Left ventricle myocardium inferior (tissue), 1 donor: ENCODE measurements around the gene MPG. TPM values are rescaled to one million over a fixed set of nuclear protein-coding genes. Genes with fewer than 3 reads are reported as not detected.

Experiments used
- DNase-seq: peaks from one replicate; pipeline ENCODE4 v3.0.0-alpha.2; 2020
- H3K27ac ChIP-seq: fragments of 200-600 bp; replicated peaks from 2 replicates; pipeline ENCODE4 v1.8.0; 2021
- H3K27me3 ChIP-seq: fragments of 200-600 bp; 2 replicates; pipeline ENCODE4 v1.8.0; 2021; ENCODE audit warnings: low read depth
- H3K36me3 ChIP-seq: fragments of 200-600 bp; 2 replicates; pipeline ENCODE4 v1.8.0; 2021
- H3K4me1 ChIP-seq: fragments of 200-600 bp; 2 replicates; pipeline ENCODE4 v1.8.0; 2021
- H3K4me3 ChIP-seq: fragments of 200-600 bp; 2 replicates; pipeline ENCODE4 v1.8.0; 2021; ENCODE audit warnings: mild to moderate bottlenecking, moderate library complexity
- H3K9me3 ChIP-seq: fragments of 200-600 bp; replicated peaks from 2 replicates; pipeline ENCODE4 v1.8.0; 2021
- CTCF ChIP-seq: fragments of 200-600 bp; IDR thresholded peaks from 2 replicates; pipeline ENCODE4 v1.8.0; 2021; ENCODE audit warnings: antibody characterized with exemption, mild to moderate bottlenecking, borderline replicate concordance
- intact Hi-C: fragments of 100-400 bp; cut with micrococcal nuclease; formaldehyde crosslinking; loops from one replicate; pipeline ENCODE4 v1.11.0; 2022
- total RNA-seq: library from RNA; stranded (reverse); fragmentation: NEBNext Ultra II Directional; extraction: Animal tissue kit (Norgen Biotek cat#: 25700); gene quantifications from one replicate; pipeline ENCODE4 v1.2.1, GENCODE V29; 2021
- donor health status: DM: no; HTN: yes; CAD: no; lungs with severe emphysema.

Gene MPG
- total RNA-seq, 1 donor from 2014 or later = 44.5 TPM

- H3K4me1 ChIP-seq = no peaks in the 10 kb centered on the region
- intact Hi-C loops = no loop called here
- H3K27me3 ChIP-seq = no peaks in the 10 kb centered on the region
- H3K36me3 ChIP-seq = peaks cover 7% of the 10 kb centered on the region
- DNase-seq = no peak
- H3K4me3 ChIP-seq = no peak overlapping the region
- H3K27ac ChIP-seq = no peak overlapping the region
- no peak for TF ChIP-seq CTCF
- no peaks in the 10 kb centered on the region for H3K9me3 ChIP-seq
These were observed 47.0 kb downstream of the MPG start for GRCh38 chr16:125011-125410.

- TF ChIP-seq CTCF = no peak
- Histone ChIP-seq H3K27ac (no peak overlapping the region), H3K4me1 (no peaks in the 10 kb centered on the region), H3K4me3 (no peak overlapping the region), H3K27me3 (no peaks in the 10 kb centered on the region), H3K9me3 (no peaks in the 10 kb centered on the region), H3K36me3 (no peaks in the 10 kb centered on the region)
- no peak for DNase-seq
- intact Hi-C loops = no loop called here
These were observed 51.0 kb downstream of the MPG start for GRCh38 chr16:129075-129474.

- DNase-seq = no peak
- Histone ChIP-seq H3K9me3 (no peaks in the 10 kb centered on the region), H3K36me3 (no peaks in the 10 kb centered on the region), H3K4me3 (no peak overlapping the region), H3K4me1 (no peaks in the 10 kb centered on the region), H3K27ac (no peak overlapping the region), H3K27me3 (no peaks in the 10 kb centered on the region)
- TF ChIP-seq CTCF = no peak
- intact Hi-C loops = no loop called here
These were observed 52.6 kb downstream of the MPG start for GRCh38 chr16:130533-131173.

GRCh38 chr16:132120-132519 lies 54.1 kb downstream of the MPG start:
- Histone ChIP-seq H3K27ac (no peak overlapping the region), H3K36me3 (no peaks in the 10 kb centered on the region), H3K27me3 (no peaks in the 10 kb centered on the region), H3K4me3 (no peak overlapping the region), H3K4me1 (peaks cover 3% of the 10 kb centered on the region), H3K9me3 (no peaks in the 10 kb centered on the region)
- intact Hi-C loops = no loop called here
- TF ChIP-seq CTCF = no peak
- no peak for DNase-seq

GRCh38 chr16:133716-134115 lies 55.7 kb downstream of the MPG start:
- Histone ChIP-seq H3K27me3 (no peaks in the 10 kb centered on the region), H3K4me1 (peaks cover 14% of the 10 kb centered on the region), H3K27ac (no peak overlapping the region), H3K36me3 (no peaks in the 10 kb centered on the region), H3K9me3 (no peaks in the 10 kb centered on the region), H3K4me3 (no peak overlapping the region)
- TF ChIP-seq CTCF = no peak
- no peak for DNase-seq
- intact Hi-C loops = no loop called here

Other genes starting within 250 kb of the MPG start
- gene POLR3K, start 24.6 kb upstream of the MPG start, total RNA-seq = 11.7 TPM
- 71.2 TPM for gene SNRNP25, start 24.4 kb upstream of the MPG start, total RNA-seq
- gene RHBDF1, start 5.6 kb upstream of the MPG start, total RNA-seq = 24.4 TPM
- gene NPRL3, start 60.4 kb downstream of the MPG start, total RNA-seq = 18.4 TPM
- not detected for gene HBZ, start 74.4 kb downstream of the MPG start, total RNA-seq
- not detected for gene HBM, start 87.8 kb downstream of the MPG start, total RNA-seq
- gene HBA2, start 94.7 kb downstream of the MPG start, total RNA-seq = 59.1 TPM
- gene HBA1, start 98.5 kb downstream of the MPG start, total RNA-seq = 78.7 TPM
- gene HBQ1, start 102.2 kb downstream of the MPG start, total RNA-seq = not detected
- gene LUC7L, start 151.2 kb downstream of the MPG start, total RNA-seq = 23.3 TPM
- gene FAM234A, start 156.6 kb downstream of the MPG start, total RNA-seq = 135 TPM
- 16.4 TPM for gene RGS11, start 197.7 kb downstream of the MPG start, total RNA-seq
- 7.0 TPM for gene ARHGDIG, start 202.4 kb downstream of the MPG start, total RNA-seq
- gene PDIA2, start 204.9 kb downstream of the MPG start, total RNA-seq = 1.6 TPM